Measurements from ENCODE around the gene NDUFS6.

Gene NDUFS6

DNA sequence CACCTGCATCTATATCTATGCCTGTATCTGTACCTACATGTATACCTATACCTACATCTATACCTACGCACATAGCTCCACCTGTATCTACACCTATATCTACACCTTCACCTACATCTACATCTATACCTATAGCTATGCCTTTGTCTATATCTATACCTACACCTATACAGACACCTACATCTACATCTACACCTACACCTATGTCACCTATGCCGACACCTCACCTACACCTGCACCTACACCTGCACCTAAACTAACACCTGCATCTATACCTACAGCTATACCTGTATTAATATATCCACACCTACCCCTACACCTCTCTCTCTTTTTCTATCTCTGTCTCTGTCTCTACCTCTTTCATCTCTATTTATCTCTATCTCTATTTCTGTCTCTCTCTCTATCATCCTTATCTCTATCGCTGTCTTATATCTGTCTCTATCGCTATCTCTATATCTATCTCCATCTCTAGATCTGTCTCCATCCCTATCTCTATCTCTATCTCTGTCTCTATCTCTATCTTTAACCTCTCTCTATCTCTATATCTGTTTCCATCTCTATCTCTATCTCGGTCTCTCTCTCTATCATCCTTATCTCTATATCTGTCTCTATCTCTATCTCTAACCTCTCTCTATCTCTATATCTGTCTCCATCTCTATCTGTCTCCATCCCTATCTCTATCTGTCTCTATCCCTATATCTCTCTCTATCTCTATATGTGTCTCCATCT, 43.7 kb downstream of the NDUFS6 start:
- TF ChIP-seq, protein P1, sequence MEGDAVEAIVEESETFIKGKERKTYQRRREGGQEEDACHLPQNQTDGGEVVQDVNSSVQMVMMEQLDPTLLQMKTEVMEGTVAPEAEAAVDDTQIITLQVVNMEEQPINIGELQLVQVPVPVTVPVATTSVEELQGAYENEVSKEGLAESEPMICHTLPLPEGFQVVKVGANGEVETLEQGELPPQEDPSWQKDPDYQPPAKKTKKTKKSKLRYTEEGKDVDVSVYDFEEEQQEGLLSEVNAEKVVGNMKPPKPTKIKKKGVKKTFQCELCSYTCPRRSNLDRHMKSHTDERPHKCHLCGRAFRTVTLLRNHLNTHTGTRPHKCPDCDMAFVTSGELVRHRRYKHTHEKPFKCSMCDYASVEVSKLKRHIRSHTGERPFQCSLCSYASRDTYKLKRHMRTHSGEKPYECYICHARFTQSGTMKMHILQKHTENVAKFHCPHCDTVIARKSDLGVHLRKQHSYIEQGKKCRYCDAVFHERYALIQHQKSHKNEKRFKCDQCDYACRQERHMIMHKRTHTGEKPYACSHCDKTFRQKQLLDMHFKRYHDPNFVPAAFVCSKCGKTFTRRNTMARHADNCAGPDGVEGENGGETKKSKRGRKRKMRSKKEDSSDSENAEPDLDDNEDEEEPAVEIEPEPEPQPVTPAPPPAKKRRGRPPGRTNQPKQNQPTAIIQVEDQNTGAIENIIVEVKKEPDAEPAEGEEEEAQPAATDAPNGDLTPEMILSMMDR (IDR thresholded peaks at IDR 0.05; ENCODE audit: borderline replicate concordance, control extremely low read depth, extremely low read depth, insufficient read depth, missing control alignments) = no peak
- DNase-seq (ENCODE audit: low spot score) = no peak
- in situ Hi-C loops (cut with MboI; ENCODE audit: low sequenced_read_pairs, unreplicated experiment) = no loop called here

- TF ChIP-seq, protein P1 (IDR thresholded peaks at IDR 0.05; ENCODE audit: borderline replicate concordance, control extremely low read depth, extremely low read depth, insufficient read depth, missing control alignments) = no peak
- no peak for DNase-seq (ENCODE audit: low spot score)
- in situ Hi-C loops (cut with MboI; ENCODE audit: low sequenced_read_pairs, unreplicated experiment) = no loop called here
These were observed 44.5 kb downstream of the NDUFS6 start for GRCh38 chr5:1845696-1846095.

DNA sequence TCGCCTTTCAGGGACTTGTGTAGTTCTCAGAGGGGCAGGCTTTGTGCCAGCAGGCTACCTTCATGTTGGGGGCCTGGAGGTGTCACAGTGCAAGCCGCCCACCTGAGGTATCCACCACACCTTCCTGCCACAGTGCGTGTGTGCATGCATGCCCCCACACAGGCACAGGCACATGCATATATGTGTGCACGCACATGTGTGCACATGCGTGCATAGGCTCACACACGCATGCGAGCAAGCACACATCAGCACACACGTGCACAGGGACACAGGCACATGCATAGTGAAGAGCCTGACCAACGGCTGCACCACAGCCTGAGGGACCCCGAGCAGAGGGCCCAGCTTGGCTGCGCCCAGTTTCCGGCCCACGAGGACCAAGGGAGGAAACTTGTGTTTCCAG, 45.4 kb downstream of the NDUFS6 start:
- no peak for DNase-seq (ENCODE audit: low spot score)
- TF ChIP-seq, protein P1 (IDR thresholded peaks at IDR 0.05; ENCODE audit: borderline replicate concordance, control extremely low read depth, extremely low read depth, insufficient read depth, missing control alignments) = no peak
- in situ Hi-C loops (cut with MboI; ENCODE audit: low sequenced_read_pairs, unreplicated experiment) = no loop called here

DNA sequence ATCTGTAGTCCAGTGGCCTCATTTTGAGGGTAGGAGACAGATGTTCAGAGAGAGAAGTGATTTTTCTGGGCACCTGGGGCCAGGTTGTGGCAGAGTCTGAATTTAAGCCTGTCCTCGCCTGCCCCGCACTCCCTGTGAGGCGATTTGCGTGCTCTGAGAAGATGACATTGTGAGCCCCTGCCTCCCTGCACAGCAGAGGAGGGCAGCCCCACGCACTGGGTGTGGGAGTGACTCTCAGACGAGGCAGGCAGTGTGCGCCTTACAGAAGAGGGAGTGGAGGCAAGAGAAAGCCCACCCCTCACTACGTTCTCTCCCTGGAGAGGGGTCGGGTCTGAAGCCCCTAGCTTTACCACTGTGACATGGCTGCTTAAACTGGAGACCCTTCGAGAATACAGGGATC, 45.8 kb downstream of the NDUFS6 start:
- DNase-seq (ENCODE audit: low spot score) = no peak
- TF ChIP-seq, protein P1 (IDR thresholded peaks at IDR 0.05; ENCODE audit: borderline replicate concordance, control extremely low read depth, extremely low read depth, insufficient read depth, missing control alignments) = no peak
- in situ Hi-C loops (cut with MboI; ENCODE audit: low sequenced_read_pairs, unreplicated experiment) = no loop called here

- in situ Hi-C loops (cut with MboI; ENCODE audit: low sequenced_read_pairs, unreplicated experiment) = no loop called here
- no peak for DNase-seq (ENCODE audit: low spot score)
- TF ChIP-seq, protein P1 (IDR thresholded peaks at IDR 0.05; ENCODE audit: borderline replicate concordance, control extremely low read depth, extremely low read depth, insufficient read depth, missing control alignments) = no peak
These were observed 46.4 kb downstream of the NDUFS6 start for GRCh38 chr5:1847611-1848010.

DNA sequence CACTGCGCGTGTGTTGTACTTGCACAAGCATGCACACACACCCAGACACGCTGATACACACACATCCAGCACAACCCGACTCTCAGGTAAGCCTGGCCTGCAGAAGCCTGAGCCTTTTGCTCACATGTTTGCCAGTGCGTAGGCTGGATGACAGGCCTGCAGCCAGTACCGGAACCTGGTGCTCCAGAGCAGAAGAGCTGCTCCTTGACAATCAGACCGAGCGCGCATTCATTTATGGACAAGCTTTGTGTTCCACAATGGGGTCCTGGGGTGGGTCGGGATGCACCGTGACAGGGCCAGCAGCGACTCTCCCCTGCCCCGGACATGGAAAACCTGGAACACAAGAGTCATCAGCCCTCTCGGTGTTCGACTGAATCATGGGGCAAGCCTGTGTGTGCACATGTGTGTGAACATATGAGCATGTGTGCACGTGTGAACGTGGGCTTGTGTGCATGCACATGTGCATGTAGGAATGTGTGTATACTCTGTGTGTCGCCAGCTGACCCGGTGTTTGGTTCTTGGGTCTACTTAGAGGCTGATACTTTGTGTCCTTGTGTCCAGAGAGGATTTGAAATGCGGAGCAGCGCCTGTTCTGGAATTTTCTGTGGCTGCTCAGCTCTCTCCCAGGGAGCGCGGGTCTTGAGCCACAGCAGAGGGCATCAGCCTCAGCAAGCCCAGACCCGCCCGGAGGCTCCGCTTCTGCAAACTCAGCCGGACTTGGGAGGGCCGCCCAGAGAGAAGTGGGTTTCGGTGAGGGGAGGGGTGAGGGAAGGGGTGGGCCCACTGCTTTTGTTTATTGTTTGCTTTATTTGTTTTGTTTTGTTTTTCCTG, 49.3 kb downstream of the NDUFS6 start:
- TF ChIP-seq, protein P1 (IDR thresholded peaks at IDR 0.05; ENCODE audit: borderline replicate concordance, control extremely low read depth, extremely low read depth, insufficient read depth, missing control alignments) = no peak
- in situ Hi-C loops (cut with MboI; ENCODE audit: low sequenced_read_pairs, unreplicated experiment) = no loop called here
- DNase-seq (ENCODE audit: low spot score) = no peak

Data from GM13976 (cell line).